Activated B cell treated with CpG ODN at 0.5 μM for 24 hours (primary cell): ENCODE results near the gene STK10. TPM values are rescaled to one million over a fixed set of nuclear protein-coding genes. Genes with fewer than 3 reads are reported as not detected.

Source experiments
- ATAC-seq: fragments of 200-7000 bp; cut with Tn5 transposase; one replicate; pipeline ENCODE4 v1.10.0; 2021; ENCODE audit warnings: low read depth, mild to moderate bottlenecking, moderate library complexity
- CTCF ChIA-PET: fragments of 350-600 bp; sonication (Branson Sonifier 250); formaldehyde crosslinking; loops from one replicate; lab custom pipeline; 2021; ENCODE audit warnings: antibody characterized with exemption; lab: Charles Lee
- POLR2A ChIA-PET: fragments of 350-600 bp; sonication (Branson Sonifier 250); formaldehyde crosslinking; loops from one replicate; lab custom pipeline; 2021; ENCODE audit warnings: antibody characterized with exemption; lab: Charles Lee
- DNase-seq: peaks from one replicate; pipeline ENCODE4 v3.0.0; 2022
- H3K27ac Mint-ChIP-seq: one replicate; pipeline ENCODE4 v1.8.0; 2020; ENCODE audit warnings: mixed read lengths
- H3K27me3 Mint-ChIP-seq: one replicate; pipeline ENCODE4 v1.8.0; 2021; ENCODE audit warnings: mixed read lengths
- H3K36me3 Mint-ChIP-seq: one replicate; pipeline ENCODE4 v1.8.0; 2021; ENCODE audit warnings: low read depth, mixed read lengths
- H3K4me1 Mint-ChIP-seq: one replicate; pipeline ENCODE4 v1.8.0; 2021; ENCODE audit warnings: mixed read lengths
- H3K4me3 Mint-ChIP-seq: one replicate; pipeline ENCODE4 v1.8.0; 2020; ENCODE audit warnings: mild to moderate bottlenecking, mixed read lengths
- H3K9me3 Mint-ChIP-seq: one replicate; pipeline ENCODE4 v1.8.0; 2020; ENCODE audit warnings: mixed read lengths
- CTCF ChIP-seq: fragments of 200-600 bp; IDR thresholded peaks from one replicate; pipeline ENCODE4 v1.8.0; 2022; ENCODE audit warnings: antibody characterized with exemption, mild to moderate bottlenecking
- intact Hi-C: fragments of 100-400 bp; cut with micrococcal nuclease; formaldehyde crosslinking; loops from one replicate; pipeline ENCODE4 v1.15.1; 2024
- total RNA-seq: library from RNA; stranded (reverse); gene quantifications from 2 replicates; pipeline ENCODE4 v1.2.3, GENCODE V29; 2022

Gene STK10
- total RNA-seq, 1 donor from 2014 or later = 276 TPM

- DNase-seq (no peak), ATAC-seq (no peak)
- no peaks in the 10 kb centered on the region for H3K9me3 Mint-ChIP-seq
- TF ChIP-seq CTCF = no peak
- H3K4me1 Mint-ChIP-seq = peaks cover 35% of the 10 kb centered on the region
- ChIA-PET POLR2A (interaction anchor here (0.8 to 8.4 kb wide), 13 partner anchors 14 to 802 kb away, joined by 3 to 184 read pairs (median 7); partner anchors contain the start of genes FBXW11 and UBTD2), CTCF (interaction anchor here (0.6 to 5.7 kb wide), 29 partner anchors 8 to 277 kb away, joined by 3 to 94 read pairs (median 4); partner anchors contain the start of gene FBXW11)
- peak overlapping the region; percentile 90 for H3K4me3 Mint-ChIP-seq
- no peak overlapping the region for H3K27ac Mint-ChIP-seq
- intact Hi-C loops = loop anchor here (1.0 to 10.0 kb wide), 14 partner anchors 14 to 868 kb away; partner anchors contain the start of genes CREBRF, DUSP1, FBXW11 and NPM1
- H3K27me3 Mint-ChIP-seq = no peaks in the 10 kb centered on the region
- peaks cover 20% of the 10 kb centered on the region for H3K36me3 Mint-ChIP-seq
These were observed 1.1 kb upstream of the STK10 start for GRCh38 chr5:172188893-172189692.

- Mint-ChIP-seq H3K27ac (peak overlapping the region; percentile 97), H3K9me3 (no peaks in the 10 kb centered on the region), H3K4me1 (peaks cover 52% of the 10 kb centered on the region), H3K27me3 (no peaks in the 10 kb centered on the region), H3K36me3 (peaks cover 32% of the 10 kb centered on the region), H3K4me3 (peak overlapping the region; percentile 100)
- POLR2A ChIA-PET = interaction anchor here (0.6 to 8.4 kb wide), 23 partner anchors 8 to 1541 kb away, joined by 3 to 184 read pairs (median 5); partner anchors contain the start of genes ATP6V0E1, FBXW11, NPM1 and UBTD2
- DNase-seq (peak; percentile 61), ATAC-seq (peak; percentile 38)
- CTCF ChIA-PET = interaction anchor here (0.7 to 5.7 kb wide), 14 partner anchors 9 to 275 kb away, joined by 3 to 94 read pairs (median 6); partner anchors contain the start of genes FBXW11 and UBTD2
- TF ChIP-seq CTCF = no peak
- intact Hi-C loops = loop anchor here (1.0 to 10.0 kb wide), 16 partner anchors 8 to 869 kb away; partner anchors contain the start of genes CREBRF, DUSP1, FBXW11 and NPM1
These were observed 649 bp downstream of the STK10 start for GRCh38 chr5:172187118-172188032.

- no peak for DNase-seq
- peaks cover 56% of the 10 kb centered on the region for H3K4me1 Mint-ChIP-seq
- intact Hi-C loops = loop anchor here (2.0 to 10.0 kb wide), 5 partner anchors 89 to 799 kb away; partner anchors contain the start of genes DUSP1, NPM1 and RPL26L1
- no peaks in the 10 kb centered on the region for H3K27me3 Mint-ChIP-seq
- POLR2A ChIA-PET = interaction anchor here (0.7 to 8.4 kb wide), 14 partner anchors 7 to 797 kb away, joined by 3 to 184 read pairs (median 5); partner anchors contain the start of genes ATP6V0E1 and UBTD2
- peak overlapping the region; percentile 100 for H3K4me3 Mint-ChIP-seq
- H3K9me3 Mint-ChIP-seq = no peaks in the 10 kb centered on the region
- H3K36me3 Mint-ChIP-seq = peaks cover 36% of the 10 kb centered on the region
- TF ChIP-seq CTCF = no peak
- CTCF ChIA-PET = interaction anchor here (1.1 to 5.7 kb wide), 7 partner anchors 12 to 274 kb away, joined by 3 to 94 read pairs (median 17); partner anchors contain the start of gene UBTD2
- H3K27ac Mint-ChIP-seq = peak overlapping the region; percentile 97
- ATAC-seq = no peak
These were observed 1.8 kb downstream of the STK10 start for GRCh38 chr5:172186114-172186695.

- Mint-ChIP-seq H3K4me1 (peaks cover 67% of the 10 kb centered on the region), H3K27ac (peak overlapping the region; percentile 97), H3K9me3 (no peaks in the 10 kb centered on the region), H3K27me3 (no peaks in the 10 kb centered on the region), H3K36me3 (peaks cover 43% of the 10 kb centered on the region), H3K4me3 (peak overlapping the region; percentile 100)
- ATAC-seq (no peak), DNase-seq (no peak)
- ChIA-PET POLR2A (interaction anchor here (0.8 to 8.4 kb wide), 6 partner anchors 10 to 178 kb away, joined by 3 to 184 read pairs (median 26); no protein-coding TSS in a partner anchor), CTCF (interaction anchor here (1.2 to 5.7 kb wide), 4 partner anchors 11 to 98 kb away, joined by 3 to 74 read pairs (median 32); partner anchors contain the start of gene UBTD2)
- TF ChIP-seq CTCF = no peak
- intact Hi-C loops = loop anchor here (5.0 to 10.0 kb wide), 4 partner anchors 128 to 798 kb away; partner anchors contain the start of genes DUSP1, NPM1 and RPL26L1
These were observed 2.9 kb downstream of the STK10 start for GRCh38 chr5:172185096-172185461.
